Stimulated activated naive CD8-positive, alpha-beta T cell treated with anti-CD3 and anti-CD28 coated beads, Interleukin-15, Interleukin-2, amounts not matched to agents 100 U/mL and 50 U/mL, for 24 hours (primary cell): ENCODE results near the gene CCDC167.

ENCODE experiments used
- ATAC-seq: fragments of 150-1000 bp; cut with Tn5 transposase; one replicate; pipeline ENCODE4 v1.10.0; 2021
- DNase-seq: peaks from one replicate; pipeline ENCODE4 v3.0.0; 2021

Gene CCDC167

DNA sequence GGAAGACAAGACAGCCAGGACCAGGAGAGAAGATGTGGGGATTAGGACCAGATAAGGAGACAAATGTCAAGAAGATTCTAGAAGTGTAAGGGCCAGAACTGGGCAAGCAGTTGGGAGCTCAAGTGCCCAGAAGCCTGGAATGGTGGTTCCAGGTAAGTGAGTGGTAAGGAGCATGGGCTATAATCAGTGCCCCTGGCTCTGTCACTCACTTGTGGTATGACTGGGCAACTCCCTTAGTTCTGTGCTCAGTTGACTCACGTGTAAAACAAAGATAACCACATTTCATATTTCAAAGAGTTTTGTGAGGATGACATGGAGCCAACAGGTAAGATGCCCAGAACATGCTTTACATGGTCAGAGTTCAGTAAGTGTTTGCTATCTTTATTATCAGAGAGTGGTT is 11.2 kb downstream of the CCDC167 start:
- peak; percentile 52 for ATAC-seq
- DNase-seq: no peak

DNA sequence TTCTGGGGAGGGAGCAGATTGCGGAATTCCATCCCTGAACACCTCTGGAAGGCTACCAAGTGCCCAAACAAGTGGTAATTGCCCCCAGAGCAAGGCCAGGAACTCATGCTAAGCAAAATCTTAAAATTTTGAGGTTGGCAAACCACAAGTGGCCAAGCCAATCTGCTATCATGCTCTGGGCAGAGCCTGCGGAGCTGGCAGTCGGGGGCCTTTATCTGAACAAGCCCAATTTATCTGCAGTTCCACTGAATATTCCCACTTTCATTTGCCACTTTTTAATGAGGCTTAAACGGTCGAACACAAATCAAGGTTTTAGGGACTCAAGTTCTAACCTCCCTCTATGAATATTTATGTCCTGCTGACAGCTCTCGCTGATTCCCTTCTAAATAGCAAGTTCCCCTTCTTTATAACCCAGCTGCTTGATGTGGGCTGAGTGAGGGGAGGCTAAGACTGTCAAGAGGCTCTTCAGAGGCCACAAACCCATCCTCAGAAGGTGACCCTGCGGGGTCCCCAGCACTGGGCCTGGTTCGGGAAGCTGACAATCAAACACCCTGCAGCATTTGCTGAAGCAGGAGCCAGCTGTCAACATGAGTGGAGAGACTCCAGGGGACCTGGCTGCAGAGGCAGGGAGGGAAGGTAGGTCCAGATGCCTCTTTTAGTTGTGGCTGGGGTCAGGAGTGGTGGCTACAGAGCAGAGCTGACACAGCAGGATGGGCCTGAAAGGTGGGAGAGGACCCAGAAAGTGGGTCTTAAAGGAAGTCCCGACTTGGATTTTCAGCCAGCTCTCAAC is 11.9 kb downstream of the CCDC167 start:
- DNase-seq: no peak
- no peak for ATAC-seq

DNA sequence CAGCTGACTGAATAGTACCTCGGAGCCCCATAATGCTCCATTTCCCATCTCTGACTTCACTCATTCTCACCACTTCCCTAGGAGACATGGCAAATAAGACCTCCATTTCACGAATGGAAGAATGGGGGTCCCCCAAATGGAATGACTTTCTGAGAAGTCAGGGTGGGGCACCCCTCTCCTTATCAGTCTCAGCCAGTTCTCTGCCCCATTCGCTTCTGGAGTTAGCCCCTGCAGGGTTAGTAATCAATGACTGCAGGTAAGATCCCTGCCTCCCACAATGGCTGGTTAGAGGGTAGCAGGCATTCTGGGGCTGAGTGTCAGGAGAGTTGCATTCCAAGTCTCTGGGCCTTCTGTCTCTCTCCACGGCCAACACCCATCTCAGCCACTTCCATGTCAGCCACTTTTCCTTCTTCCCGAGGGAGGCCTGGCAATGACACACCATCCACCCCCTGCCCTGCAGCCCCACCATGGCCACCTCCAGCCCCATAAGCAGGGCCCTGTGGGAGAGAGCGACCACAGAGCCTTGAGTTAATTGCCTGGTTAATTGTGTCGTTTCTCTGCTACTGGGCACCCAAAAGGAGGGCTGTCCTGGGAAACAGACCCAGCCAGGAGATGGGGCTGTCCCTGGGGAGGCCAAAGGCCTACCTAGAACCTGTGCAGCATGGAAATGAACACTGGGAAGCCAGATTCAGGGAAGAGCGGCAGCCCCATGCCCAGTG is 13.4 kb downstream of the CCDC167 start:
- ATAC-seq (no peak), DNase-seq (no peak)

DNA sequence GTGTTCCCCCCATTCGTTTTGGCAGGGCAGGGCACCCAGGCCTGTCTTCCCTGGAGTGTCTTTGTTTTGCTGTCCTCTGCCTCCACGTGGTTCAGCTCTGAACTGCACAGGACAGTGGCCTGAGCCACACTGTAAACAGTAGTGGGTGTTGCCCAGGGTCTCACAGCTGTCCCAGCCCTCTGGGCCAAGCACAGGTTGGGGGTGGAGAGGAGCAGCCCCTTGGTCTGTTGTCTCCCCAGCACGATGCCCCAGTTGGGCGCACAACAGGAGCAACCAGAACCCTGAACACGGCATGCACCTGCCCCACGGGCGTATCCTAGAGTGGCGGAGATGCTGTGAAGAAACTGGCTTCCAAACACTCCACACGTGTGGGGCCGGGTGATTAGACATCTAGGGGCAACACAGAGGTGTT is 14.4 kb downstream of the CCDC167 start:
- ATAC-seq (no peak), DNase-seq (no peak)

DNA sequence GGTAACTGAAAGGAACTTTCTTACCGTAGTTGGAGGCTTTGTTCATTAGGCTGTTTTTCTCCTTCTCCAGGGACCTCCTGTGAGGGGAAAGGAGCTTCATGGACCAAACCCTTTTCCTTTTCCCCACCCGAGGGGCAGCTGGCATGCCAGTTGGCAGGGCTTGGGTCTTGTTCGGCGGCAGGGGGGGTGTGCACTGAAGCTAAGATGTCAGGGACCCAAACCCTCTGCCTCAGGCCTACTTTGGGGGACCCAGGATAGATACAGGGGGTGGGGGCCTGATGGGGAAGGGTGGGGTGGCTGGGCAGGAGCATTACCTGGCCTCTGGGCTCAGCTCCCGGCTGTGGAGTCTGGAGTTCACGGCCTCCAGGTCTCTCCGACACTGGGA is 14.9 kb downstream of the CCDC167 start:
- DNase-seq (no peak), ATAC-seq (no peak)

DNA sequence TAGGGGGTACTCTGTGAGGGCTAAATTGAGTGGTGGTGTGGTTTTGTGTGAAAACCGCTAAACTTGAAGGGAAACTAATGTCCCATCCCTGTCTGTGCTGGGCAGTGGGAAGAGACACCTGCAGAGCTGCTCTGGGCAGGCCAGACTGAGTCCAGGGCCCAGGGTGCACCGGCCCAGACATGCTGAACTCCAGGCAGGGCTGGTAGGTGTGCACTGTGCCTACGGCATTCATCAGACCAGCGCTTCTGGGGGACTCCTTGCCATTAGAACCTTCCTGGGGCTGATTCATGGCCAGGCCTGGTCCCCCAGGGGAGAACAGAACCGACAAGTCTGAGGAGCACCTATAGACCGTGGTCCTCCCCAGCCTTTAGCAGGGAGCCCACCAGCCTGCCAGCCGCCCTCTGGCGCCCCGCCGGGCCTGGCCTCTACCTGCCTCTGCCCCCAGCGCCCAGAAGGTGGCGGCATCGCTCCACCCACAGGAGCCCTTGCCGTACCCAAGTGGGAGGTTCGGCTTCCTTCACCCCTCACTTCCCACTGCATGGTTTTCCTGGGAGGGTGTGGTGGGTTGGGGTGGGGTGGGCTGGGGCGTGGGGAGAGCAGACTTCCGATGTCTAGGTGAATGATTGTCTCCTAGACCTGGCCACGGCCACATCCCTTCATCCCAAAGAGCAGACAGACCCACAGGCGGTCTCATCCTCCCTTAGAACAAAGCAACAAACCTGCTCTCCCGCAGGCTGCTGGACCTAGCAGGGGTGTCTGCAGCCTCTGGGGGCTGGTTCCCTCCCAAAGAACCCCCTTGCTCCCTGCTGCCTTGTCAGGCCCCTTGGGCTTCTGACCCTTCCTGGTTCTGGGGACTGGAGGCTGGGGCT is 15.5 kb downstream of the CCDC167 start:
- peak; percentile 80 for DNase-seq
- ATAC-seq: peak; percentile 74

DNA sequence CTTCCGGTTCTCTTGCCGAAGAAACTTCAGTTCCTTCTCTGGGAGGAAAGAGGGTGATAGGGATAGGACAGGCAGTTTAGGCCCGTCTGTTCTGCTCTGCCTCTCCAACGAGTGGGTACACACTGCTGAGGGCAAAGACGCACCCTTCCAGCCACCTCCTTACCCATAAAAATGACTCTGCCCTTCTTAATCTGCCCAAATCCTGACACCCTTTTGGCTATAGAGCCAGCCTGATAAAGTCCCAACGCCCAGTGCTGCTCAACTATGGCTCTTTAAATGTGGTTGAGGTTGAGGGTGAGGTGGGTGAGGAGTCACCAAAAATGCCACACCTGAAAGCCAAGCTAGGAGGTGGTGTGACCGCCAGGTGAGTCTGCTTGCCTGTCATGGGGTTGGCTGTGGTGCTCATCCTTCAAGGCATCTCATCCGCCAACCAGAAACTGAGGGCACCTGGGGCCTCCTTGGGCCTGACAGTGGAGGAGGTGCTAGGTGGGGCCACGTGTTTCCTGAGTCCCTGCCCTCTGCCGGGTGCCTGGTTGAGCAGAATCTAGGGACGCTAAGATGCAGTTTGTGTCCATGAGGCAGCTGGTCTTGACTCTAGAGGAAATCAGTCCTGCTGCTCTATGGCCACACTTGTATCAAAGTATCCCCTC is 16.3 kb downstream of the CCDC167 start:
- ATAC-seq (no peak), DNase-seq (no peak)

DNA sequence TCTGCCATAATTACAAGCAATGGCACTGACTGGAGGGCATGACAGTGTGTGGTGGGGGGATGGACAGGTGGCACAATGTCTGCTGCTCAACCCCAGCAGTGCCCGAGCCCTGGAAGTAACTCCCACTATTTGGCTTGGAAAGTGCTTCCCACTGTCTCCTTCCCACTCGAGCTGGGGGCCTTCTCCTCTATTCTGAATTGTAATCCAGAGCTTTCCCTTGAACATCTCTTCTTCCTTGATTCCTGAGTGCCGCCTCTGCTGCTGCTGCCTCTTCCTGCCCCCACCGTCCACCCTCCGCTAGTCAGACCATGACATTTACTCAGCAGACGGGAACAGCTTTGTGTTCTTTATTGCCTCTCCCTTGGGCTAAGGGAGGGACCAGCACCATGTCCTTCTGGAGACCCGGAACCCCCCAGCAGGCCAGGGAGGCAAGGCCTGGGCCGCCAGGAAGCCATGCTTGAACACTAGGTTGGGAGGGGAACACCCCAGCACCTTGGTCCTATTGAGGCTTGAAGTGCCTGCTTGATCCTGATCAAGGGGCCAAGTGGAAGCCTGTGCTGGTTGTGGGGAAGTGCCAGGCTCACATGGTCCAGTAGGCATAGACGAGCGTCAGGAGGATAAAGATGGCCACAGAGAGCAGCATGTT is 17.0 kb downstream of the CCDC167 start:
- ATAC-seq (no peak), DNase-seq (no peak)

DNA sequence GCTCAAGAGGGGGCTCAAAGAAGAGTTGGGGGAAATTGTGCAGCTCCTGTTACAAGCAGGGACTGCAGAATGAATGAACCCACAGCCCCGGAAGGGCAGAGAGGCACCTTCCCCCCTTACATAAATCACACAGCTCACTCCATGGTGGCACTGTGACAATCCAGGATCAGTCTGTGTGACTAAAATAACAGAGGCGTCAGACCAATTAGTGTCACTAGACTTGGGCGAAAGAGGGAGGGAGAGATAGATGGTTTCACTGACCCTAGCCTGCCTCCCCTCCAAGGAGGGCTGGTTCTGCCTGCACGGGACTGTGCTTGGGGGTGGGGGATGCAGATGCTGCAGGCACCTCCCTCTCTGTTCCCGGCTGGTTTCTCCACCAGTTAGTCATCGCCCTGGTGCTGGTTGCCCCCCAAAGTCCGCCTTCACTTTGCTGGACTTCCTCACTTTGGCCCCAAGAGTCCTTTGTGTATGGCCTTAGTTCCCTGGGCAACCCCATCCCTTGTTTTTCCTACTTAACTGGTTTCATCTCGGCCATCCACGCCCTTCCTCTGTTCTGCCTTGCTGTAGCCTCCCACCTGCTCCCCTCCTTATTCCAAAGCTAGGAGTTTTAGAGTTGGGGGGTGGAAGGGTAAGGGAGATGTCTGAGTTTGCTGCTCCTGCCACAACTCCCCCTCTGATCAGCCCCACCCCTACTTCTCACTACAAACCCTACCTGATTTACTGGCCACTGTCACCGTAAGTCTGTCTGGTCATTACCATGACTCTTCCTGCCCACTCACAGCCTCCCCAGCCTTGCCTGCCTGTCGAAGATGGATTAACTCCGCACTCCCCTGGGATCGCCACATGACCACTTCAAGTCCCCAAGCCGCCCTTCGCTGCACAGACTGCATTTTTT is 17.7 kb downstream of the CCDC167 start:
- no peak for ATAC-seq
- no peak for DNase-seq

DNA sequence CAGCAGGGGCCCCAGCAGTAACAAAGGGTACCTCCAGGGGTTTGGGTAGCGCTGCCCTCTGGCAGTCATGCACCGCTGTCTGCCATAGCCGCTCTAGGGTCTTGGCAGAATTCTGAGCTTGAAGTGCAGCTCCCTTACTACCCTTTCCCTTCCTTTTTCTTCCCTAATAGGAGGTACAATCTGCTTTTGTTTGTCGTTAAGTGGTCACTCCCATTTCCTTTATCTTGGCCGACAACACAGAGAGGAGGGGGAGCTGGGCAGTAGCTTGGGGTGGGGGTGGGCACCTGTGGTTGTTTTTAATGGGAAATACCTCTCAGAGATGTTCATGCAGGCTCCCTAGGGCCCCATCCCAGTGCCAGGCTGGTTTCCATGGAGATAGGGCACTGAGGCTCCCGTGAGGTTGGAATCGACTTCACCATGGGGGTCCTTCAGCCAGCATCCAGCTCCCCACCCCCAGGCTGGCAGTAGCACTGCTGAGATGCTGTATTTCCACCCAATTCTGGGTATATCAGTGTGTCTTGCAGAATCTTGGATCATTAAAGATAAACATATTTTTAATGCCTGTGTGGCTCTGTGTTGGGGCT is 18.6 kb downstream of the CCDC167 start:
- no peak for DNase-seq
- no peak for ATAC-seq

DNA sequence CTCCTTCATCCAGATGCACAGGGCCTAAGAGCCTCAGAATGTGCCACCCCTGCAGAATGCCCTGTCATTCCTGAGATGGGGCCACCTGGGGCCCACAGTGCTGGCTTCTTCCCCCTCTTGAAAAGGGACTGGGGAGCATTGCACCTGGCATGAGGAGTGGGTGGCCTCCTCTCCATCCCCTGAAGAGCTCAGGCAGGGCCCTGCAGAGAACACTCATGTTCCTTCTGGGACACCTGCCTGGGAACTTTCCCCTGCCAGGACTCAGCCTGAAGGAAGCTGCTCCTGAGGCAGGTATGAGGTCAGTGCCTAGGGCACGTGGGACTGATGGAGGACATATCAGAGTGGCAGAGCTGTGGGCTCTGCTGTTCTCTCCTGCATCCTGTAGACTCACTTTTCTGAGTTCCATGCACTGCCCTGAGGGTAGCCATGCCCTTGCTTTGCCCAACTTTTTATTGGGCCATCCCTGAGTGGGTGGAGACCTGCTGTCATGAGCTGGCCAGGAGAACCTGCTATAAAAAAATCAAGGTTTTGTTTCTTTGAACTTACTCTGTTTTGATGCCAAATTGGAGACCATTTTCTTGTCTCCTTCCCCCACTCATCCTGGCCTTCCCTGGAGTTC is 19.5 kb downstream of the CCDC167 start:
- no peak for ATAC-seq
- DNase-seq: no peak

DNA sequence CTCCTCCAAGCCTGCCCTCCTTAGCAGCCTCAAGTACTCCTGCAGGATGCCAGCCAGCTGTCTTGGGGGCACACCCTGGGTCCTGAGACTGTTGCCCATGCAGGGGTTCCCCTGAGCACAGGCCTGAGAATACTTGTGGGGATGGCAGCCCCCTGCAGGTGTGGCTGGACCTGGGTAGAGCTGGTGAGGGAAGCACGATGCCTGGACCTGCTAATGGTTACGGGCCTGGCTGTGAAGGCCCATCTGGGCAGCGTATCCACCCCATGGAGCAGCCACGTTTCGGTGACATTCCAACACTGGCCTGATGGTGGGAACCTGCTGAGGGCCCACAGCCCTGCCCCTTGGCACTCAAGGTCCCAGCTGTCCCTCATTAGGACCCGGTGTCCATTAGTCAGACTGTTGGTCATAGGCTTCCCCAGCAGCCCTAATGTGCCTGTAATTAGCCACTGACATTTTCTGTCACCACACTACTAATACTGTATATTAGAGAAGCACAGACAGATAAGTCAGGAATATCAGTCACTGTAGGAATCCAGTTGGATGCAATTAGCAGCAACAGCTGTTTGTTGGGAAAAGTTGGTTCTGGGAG is 20.3 kb downstream of the CCDC167 start:
- DNase-seq (no peak), ATAC-seq (no peak)

DNA sequence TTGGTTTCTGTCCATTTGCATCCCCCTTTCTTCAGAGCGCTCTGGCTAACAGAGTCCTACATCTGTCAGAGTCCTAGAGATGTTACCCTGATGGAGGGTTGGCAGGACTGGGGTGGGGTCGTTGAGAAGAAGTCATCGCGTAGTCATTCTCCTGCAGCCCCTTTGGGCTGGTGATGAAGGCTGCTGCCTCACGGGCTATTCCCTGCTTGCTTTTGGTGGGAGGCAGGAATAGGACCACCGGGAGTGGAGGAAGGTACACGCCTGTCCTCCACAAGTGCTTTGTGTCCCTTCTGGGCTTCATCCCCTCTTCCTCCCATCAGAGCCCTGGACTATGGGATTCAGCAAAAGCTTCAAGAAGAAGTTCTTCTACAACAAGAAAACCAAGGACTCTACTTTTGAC is 20.9 kb downstream of the CCDC167 start:
- DNase-seq (no peak), ATAC-seq (no peak)

DNA sequence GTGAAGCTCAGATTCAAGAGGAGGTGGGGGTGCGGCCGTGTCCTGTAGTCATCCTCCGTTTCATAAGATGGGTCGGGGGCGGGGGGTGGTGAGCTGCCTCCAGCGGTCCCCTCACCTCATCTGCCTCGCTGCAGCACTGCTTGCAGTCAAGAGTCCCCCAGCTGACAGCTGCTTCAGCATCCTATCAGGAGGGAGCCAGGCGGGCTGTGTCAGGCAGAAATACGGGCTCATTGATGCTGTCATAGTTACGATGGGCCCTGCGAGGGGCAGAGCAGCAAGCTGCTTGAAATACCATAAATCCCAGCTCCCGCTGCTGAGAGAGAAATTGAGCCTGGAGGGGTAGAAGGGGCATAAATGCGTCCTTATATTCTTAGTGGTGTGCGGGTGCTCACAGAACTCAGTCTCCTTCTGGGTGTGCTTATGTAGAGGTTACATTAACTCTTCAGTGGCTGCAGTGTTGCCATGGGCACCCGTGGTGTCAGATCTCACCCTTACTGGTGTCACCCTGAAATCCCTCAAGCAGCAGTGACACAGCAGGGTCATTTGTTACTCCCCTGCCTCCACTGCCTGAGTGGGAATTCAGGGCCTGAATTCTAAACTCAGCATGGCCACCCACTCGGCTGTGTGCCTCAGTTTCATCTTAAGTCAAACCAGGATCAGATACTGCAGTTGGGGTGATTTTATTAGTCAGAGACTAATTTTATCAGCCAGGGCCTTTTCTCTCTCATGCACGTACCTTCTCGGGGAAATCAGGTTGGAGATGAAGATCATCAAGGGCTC is 21.8 kb downstream of the CCDC167 start:
- ATAC-seq (no peak), DNase-seq (no peak)

DNA sequence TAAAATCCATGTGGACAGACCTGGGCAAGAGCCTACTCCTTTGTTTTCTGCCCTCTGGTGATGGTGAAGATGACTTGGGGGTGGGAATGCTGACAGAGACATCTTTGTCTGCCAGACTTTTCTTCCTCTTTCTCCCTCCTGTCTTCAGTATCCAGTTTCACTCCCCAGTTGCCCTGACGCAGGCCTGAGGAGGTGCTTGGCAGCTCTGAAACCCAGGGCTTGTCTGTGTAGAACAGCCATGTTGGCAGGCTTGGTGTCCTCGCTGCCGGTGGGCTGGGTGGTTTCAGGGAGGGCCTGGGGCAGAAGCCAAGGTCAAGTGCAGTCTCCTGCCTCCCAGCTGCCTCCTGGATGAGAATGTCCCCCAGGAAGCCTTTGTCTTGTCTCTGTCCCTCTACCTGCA is 22.5 kb downstream of the CCDC167 start:
- ATAC-seq: no peak

DNA sequence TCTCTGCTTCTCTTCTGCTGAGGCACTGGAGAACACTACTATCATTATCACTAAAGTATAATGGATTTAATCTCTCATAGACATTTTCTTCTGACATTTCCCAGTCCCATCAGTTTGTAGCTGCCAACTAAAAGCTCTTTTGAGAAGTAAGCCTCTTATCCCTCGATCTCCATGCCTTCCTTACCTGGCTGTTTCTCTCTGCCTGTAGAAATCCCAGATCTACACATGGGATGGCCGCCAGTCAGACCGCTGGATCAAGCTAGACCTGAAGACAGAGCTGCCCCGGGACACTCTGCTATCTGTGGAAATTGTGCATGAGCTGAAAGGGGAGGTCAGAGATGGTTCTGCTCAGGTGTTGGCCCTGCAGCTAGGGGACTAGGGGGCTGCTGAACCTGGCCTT is 25.4 kb downstream of the CCDC167 start:
- DNase-seq (no peak), ATAC-seq (no peak)

More for the DNA sequence above, 22.5 kb downstream of the CCDC167 start:
- DNase-seq: no peak

DNA sequence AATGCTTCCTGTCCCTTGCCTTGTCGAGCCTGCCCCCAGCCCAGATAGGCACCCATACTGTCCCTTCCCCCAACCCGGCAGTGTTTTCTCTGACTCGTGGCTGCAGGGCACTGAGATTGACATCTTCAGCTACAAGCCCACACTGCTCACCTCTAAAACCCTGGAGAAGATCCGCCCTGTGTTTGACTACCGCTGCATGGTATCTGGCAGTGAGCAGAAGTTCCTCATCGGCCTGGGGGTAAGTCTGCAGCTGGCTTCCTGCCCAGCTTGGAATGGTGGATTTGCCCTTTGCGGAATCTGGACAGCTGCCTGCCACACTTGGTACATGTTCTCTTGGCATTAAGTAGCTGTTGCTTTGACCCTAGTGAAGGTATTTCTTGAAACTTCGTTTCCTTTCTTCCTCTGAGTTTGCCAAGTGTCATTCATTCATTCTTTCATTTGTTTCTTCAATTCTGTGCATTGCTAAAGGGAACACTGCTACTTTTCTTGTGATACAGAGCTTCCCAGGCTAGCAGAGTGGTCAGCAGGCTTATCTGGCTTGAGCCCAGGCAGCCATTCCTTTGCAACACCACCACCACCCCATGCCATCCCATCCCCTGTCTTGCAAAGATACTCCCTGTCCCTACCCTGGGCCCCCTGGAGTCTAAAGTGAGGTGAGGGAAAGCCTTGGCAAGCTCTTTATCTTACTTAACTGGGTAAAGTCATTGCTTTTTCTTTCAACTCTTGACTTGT is 26.2 kb downstream of the CCDC167 start:
- DNase-seq (no peak), ATAC-seq (no peak)

DNA sequence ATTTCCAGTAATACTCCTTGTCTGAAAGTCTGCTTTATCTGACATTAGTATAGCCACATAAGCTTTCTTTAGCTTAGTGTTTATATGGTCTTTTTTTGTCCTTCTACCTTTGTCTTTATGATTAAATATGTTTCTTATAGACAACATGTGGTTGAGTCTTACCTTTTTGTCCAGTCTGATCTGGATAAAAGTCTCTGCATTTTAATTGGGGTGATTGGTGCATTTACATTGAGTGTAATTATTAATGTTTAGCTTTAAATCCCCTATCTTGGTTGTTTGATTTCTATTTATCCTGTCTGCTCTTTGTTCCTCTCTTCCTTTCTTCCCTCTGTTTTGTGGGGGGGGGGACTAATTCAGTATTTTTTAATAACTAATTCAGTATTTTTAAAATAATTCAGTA is 32.0 kb downstream of the CCDC167 start:
- DNase-seq: no peak
- no peak for ATAC-seq
